Measurements from ENCODE around the gene STIM1.

STIM1 gene

GRCh38 chr11:3831378-3832239 is 23.9 kb upstream of the STIM1 start:
- no peak overlapping the region for H3K9ac ChIP-seq (ENCODE audit: low read depth, low read length)
- H3K9me3 ChIP-seq (ENCODE audit: insufficient read depth, low read depth, low read length) = no peaks in the 10 kb centered on the region
- H3K27me3 ChIP-seq (ENCODE audit: insufficient read depth, low read length) = no peaks in the 10 kb centered on the region
- peaks cover 20% of the 10 kb centered on the region for H3K4me1 ChIP-seq (ENCODE audit: insufficient read depth, low read length)
- H3K27ac ChIP-seq (ENCODE audit: low read length) = no peak overlapping the region
- no peak overlapping the region for H3K4me3 ChIP-seq (ENCODE audit: low read length)
- H3K36me3 ChIP-seq (ENCODE audit: insufficient read depth, low read depth, low read length) = peaks cover 34% of the 10 kb centered on the region

- Histone ChIP-seq H3K27me3 (ENCODE audit: insufficient read depth, low read length) (no peaks in the 10 kb centered on the region), H3K4me1 (ENCODE audit: insufficient read depth, low read length) (peaks cover 13% of the 10 kb centered on the region), H3K36me3 (ENCODE audit: insufficient read depth, low read depth, low read length) (peaks cover 26% of the 10 kb centered on the region), H3K9ac (ENCODE audit: low read depth, low read length) (no peak overlapping the region), H3K9me3 (ENCODE audit: insufficient read depth, low read depth, low read length) (no peaks in the 10 kb centered on the region), H3K4me3 (ENCODE audit: low read length) (no peak overlapping the region), H3K27ac (ENCODE audit: low read length) (no peak overlapping the region)
These were observed 22.6 kb upstream of the STIM1 start for GRCh38 chr11:3832816-3833215.

DNA sequence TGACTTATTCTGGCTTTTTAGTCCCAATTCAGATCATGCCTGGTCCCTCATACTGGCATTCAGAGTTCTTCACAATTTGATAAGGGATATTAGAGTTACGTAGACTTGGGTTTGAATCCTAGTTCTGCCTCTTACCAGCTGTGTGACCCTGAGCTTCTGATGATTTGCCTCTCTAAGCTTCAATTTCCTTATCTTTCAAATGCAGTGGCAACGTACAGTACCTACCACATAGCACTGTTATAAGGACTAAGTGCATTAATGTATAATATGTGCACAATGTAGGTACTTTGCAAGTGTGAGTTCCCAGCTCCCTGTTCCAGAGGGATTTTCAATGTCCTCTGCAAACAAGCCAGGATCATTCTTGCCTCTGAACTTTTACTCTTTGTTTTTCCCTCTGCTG is 22.0 kb upstream of the STIM1 start:
- Histone ChIP-seq H3K4me3 (ENCODE audit: low read length) (no peak overlapping the region), H3K27ac (ENCODE audit: low read length) (no peak overlapping the region), H3K9ac (ENCODE audit: low read depth, low read length) (no peak overlapping the region), H3K9me3 (ENCODE audit: insufficient read depth, low read depth, low read length) (no peaks in the 10 kb centered on the region), H3K36me3 (ENCODE audit: insufficient read depth, low read depth, low read length) (peaks cover 20% of the 10 kb centered on the region; the same call in 1 of the 2 replicates), H3K27me3 (ENCODE audit: insufficient read depth, low read length) (no peaks in the 10 kb centered on the region), H3K4me1 (ENCODE audit: insufficient read depth, low read length) (peaks cover 13% of the 10 kb centered on the region)

DNA sequence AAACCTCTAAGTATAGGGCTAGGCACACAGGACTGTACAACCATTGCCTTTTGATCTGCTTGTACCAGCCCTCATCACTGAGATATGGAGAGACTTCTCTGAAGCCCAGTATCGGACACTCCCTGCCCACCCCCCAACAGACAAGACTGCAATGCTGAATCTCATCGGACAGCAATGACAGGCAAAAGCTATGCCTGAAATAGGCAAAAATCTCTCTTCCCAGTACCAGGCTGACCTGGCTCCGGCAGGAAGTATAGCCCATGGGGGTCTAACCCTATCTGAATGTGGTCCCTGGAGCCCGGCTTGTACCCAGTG is 21.2 kb upstream of the STIM1 start:
- Histone ChIP-seq H3K4me1 (ENCODE audit: insufficient read depth, low read length) (peaks cover 13% of the 10 kb centered on the region), H3K36me3 (ENCODE audit: insufficient read depth, low read depth, low read length) (peaks cover 20% of the 10 kb centered on the region), H3K9ac (ENCODE audit: low read depth, low read length) (no peak overlapping the region), H3K27me3 (ENCODE audit: insufficient read depth, low read length) (no peaks in the 10 kb centered on the region), H3K4me3 (ENCODE audit: low read length) (no peak overlapping the region), H3K9me3 (ENCODE audit: insufficient read depth, low read depth, low read length) (no peaks in the 10 kb centered on the region), H3K27ac (ENCODE audit: low read length) (no peak overlapping the region)

DNA sequence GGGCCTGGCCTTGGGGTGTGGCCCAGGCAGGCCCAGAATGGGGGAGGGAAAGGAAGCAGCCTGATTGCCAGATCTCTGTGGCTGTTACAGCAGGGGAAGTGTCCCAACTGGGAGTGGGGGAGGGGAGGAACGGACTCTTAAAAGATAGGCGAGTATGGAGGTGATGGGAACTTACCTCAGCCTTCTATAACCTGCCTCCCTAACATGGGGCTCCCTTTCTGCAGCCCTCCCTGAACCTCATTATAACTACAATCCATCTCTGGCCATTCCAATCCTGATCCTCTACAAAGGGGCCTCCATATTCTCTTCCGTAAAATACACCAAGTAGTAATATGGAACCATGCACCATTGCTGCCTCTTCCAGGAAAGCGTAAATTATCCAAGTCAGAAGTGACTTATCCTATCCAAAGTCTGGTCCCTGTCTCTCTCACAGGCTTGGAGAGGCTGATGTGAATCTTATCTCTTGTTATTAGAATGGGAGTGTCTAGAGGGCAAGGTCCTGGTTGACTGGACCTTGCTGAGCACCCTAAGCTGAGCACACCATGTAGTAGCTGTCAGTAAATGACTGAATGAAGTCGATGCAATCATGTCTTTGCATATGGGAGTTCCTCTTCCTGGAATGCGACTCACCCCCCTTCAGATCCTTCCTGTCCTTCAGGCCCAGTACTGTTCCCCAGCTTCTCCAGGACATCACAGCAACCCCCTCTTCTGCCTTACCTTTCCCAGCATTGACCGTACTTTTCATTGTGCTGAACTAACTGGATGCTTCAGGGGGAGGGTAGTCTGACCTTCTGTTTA is 20.6 kb upstream of the STIM1 start:
- Histone ChIP-seq H3K4me3 (ENCODE audit: low read length) (no peak overlapping the region), H3K9ac (ENCODE audit: low read depth, low read length) (no peak overlapping the region), H3K4me1 (ENCODE audit: insufficient read depth, low read length) (peaks cover 13% of the 10 kb centered on the region), H3K27me3 (ENCODE audit: insufficient read depth, low read length) (no peaks in the 10 kb centered on the region), H3K36me3 (ENCODE audit: insufficient read depth, low read depth, low read length) (peaks cover 20% of the 10 kb centered on the region), H3K9me3 (ENCODE audit: insufficient read depth, low read depth, low read length) (no peaks in the 10 kb centered on the region), H3K27ac (ENCODE audit: low read length) (no peak overlapping the region)

GRCh38 chr11:3835751-3836150 is 19.7 kb upstream of the STIM1 start:
- Histone ChIP-seq H3K9me3 (ENCODE audit: insufficient read depth, low read depth, low read length) (no peaks in the 10 kb centered on the region), H3K27ac (ENCODE audit: low read length) (no peak overlapping the region), H3K4me1 (ENCODE audit: insufficient read depth, low read length) (peaks cover 13% of the 10 kb centered on the region), H3K27me3 (ENCODE audit: insufficient read depth, low read length) (no peaks in the 10 kb centered on the region), H3K4me3 (ENCODE audit: low read length) (no peak overlapping the region), H3K9ac (ENCODE audit: low read depth, low read length) (no peak overlapping the region), H3K36me3 (ENCODE audit: insufficient read depth, low read depth, low read length) (peaks cover 12% of the 10 kb centered on the region)

DNA sequence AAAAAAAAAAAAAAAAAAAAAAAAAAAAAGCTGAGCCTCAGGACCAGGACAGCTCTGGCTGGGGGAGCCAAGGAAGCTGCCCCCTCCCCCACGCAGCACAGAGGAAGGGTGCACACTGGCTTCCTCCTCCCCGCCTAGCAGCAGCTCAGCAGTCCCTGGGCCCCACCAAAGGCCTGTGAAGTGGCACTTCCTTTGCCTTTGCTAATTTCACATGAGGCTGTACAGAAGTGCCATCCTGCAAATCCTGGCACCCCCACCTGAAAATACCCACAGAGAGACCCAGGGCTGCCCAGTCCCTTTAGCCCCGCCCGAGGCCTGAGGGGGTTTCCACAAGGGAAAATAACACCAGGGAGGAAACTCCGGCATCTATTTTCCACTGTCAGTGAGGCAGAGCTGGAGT is 18.6 kb upstream of the STIM1 start:
- Histone ChIP-seq H3K4me1 (ENCODE audit: insufficient read depth, low read length) (peaks cover 13% of the 10 kb centered on the region), H3K9ac (ENCODE audit: low read depth, low read length) (no peak overlapping the region), H3K36me3 (ENCODE audit: insufficient read depth, low read depth, low read length) (peaks cover 9% of the 10 kb centered on the region), H3K27ac (ENCODE audit: low read length) (no peak overlapping the region), H3K27me3 (ENCODE audit: insufficient read depth, low read length) (no peaks in the 10 kb centered on the region), H3K4me3 (ENCODE audit: low read length) (no peak overlapping the region), H3K9me3 (ENCODE audit: insufficient read depth, low read depth, low read length) (no peaks in the 10 kb centered on the region)

DNA sequence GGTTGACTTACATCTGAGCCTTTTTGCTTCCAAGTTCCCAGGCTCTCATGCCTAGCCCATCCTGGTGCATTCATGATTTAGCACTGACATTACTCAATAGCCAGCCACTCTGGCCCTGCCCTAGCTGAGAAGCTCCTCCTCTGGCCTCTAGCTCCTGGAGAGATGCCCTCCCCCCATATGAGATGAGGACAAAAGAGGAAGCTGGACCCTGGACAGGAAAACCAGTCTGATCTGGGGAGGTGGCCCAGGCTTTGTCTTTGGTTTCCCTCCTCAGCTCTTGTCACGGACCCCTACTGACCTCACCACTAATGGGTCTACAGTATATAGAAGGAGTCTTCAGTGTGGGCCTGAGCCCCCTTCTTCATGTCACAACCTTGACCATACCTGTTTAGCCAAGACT is 17.7 kb upstream of the STIM1 start:
- H3K4me3 ChIP-seq (ENCODE audit: low read length) = no peak overlapping the region
- H3K27ac ChIP-seq (ENCODE audit: low read length) = no peak overlapping the region
- H3K4me1 ChIP-seq (ENCODE audit: insufficient read depth, low read length) = peaks cover 13% of the 10 kb centered on the region
- H3K36me3 ChIP-seq (ENCODE audit: insufficient read depth, low read depth, low read length) = peaks cover 6% of the 10 kb centered on the region
- H3K9me3 ChIP-seq (ENCODE audit: insufficient read depth, low read depth, low read length) = no peaks in the 10 kb centered on the region
- 0 out of 2 replicates have a peak, but pooled peaks cover 3% of the 10 kb centered on the region for H3K27me3 ChIP-seq (ENCODE audit: insufficient read depth, low read length)
- no peak overlapping the region for H3K9ac ChIP-seq (ENCODE audit: low read depth, low read length)

GRCh38 chr11:3838504-3838903 is 17.0 kb upstream of the STIM1 start:
- Histone ChIP-seq H3K27me3 (ENCODE audit: insufficient read depth, low read length) (0 out of 2 replicates have a peak, but pooled peaks cover 3% of the 10 kb centered on the region), H3K4me1 (ENCODE audit: insufficient read depth, low read length) (peaks cover 13% of the 10 kb centered on the region), H3K27ac (ENCODE audit: low read length) (no peak overlapping the region), H3K9ac (ENCODE audit: low read depth, low read length) (no peak overlapping the region), H3K9me3 (ENCODE audit: insufficient read depth, low read depth, low read length) (no peaks in the 10 kb centered on the region), H3K36me3 (ENCODE audit: insufficient read depth, low read depth, low read length) (peaks cover 6% of the 10 kb centered on the region), H3K4me3 (ENCODE audit: low read length) (no peak overlapping the region)

GRCh38 chr11:3840004-3840869 is 15.2 kb upstream of the STIM1 start:
- Histone ChIP-seq H3K4me1 (ENCODE audit: insufficient read depth, low read length) (peaks cover 3% of the 10 kb centered on the region), H3K9ac (ENCODE audit: low read depth, low read length) (peak overlapping the region; percentile 77; the same call in 1 of the 2 replicates), H3K27me3 (ENCODE audit: insufficient read depth, low read length) (0 out of 2 replicates have a peak, but pooled peaks cover 3% of the 10 kb centered on the region), H3K36me3 (ENCODE audit: insufficient read depth, low read depth, low read length) (peaks cover 1% of the 10 kb centered on the region), H3K4me3 (ENCODE audit: low read length) (peak overlapping the region; percentile 79), H3K27ac (ENCODE audit: low read length) (no peak overlapping the region), H3K9me3 (ENCODE audit: insufficient read depth, low read depth, low read length) (no peaks in the 10 kb centered on the region)

DNA sequence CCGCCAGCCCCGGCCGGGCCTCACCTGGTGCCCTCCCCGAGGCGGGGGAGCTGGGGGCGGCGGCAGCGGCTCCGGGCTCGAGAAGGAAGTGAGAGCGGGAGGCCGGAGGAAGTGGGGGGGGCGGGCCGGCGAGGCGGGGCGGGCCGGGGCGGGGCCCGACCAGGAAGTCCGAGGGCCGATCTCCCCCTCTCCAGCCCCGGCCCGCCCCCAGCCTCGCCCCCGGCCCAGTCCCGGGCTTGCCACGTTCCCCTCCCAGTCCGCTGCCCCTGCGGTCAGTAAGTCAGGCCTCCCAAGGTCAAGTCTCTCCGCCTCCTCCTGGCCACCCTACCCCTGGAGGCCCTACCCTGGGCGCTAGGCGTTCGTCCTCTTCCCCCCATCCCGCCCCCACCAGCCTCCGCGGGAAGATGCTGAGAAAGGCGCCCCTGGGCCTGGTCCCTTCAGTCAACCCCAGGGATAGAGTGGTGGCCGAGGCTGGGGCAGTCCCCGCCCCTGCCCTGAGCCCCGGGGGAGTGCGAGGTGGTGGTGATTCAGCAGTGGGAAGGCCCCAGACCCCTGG is 14.5 kb upstream of the STIM1 start, which contains the start of gene RHOG:
Gene RHOG, minus strand, starts transcription at position 90 of the 556 bp plus-strand sequence. CDS start 12,821 bp downstream, outside the sequence.
- no peaks in the 10 kb centered on the region; the same call in none of the 2 replicates for H3K36me3 ChIP-seq (ENCODE audit: insufficient read depth, low read depth, low read length)
- peak within 1 kb of the TSS; percentile 79 for H3K4me3 ChIP-seq (ENCODE audit: low read length)
- H3K4me1 ChIP-seq (ENCODE audit: insufficient read depth, low read length) = no peaks in the 10 kb centered on the region; the same call in none of the 2 replicates
- peak within 1 kb of the TSS; percentile 77; the same call in 1 of the 2 replicates for H3K9ac ChIP-seq (ENCODE audit: low read depth, low read length)
- no peaks in the 10 kb centered on the region for H3K9me3 ChIP-seq (ENCODE audit: insufficient read depth, low read depth, low read length)
- H3K27me3 ChIP-seq (ENCODE audit: insufficient read depth, low read length) = 0 out of 2 replicates have a peak, but pooled peaks cover 3% of the 10 kb centered on the region
- H3K27ac ChIP-seq (ENCODE audit: low read length) = peak within 1 kb of the TSS; percentile 49

Data from iPS-20b (cell line).